GM18909 (cell line): ENCODE measurements around the gene ASCC1.

ENCODE experiments used
- ATAC-seq: cut with Tn5 transposase; IDR thresholded peaks from one replicate; pipeline ENCODE4 v1.9.1; 2021; ENCODE audit warnings: mild to moderate bottlenecking; ENCODE audit not compliant: unreplicated experiment, poor library complexity

The ASCC1 gene, protein sequence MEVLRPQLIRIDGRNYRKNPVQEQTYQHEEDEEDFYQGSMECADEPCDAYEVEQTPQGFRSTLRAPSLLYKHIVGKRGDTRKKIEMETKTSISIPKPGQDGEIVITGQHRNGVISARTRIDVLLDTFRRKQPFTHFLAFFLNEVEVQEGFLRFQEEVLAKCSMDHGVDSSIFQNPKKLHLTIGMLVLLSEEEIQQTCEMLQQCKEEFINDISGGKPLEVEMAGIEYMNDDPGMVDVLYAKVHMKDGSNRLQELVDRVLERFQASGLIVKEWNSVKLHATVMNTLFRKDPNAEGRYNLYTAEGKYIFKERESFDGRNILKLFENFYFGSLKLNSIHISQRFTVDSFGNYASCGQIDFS

DNA sequence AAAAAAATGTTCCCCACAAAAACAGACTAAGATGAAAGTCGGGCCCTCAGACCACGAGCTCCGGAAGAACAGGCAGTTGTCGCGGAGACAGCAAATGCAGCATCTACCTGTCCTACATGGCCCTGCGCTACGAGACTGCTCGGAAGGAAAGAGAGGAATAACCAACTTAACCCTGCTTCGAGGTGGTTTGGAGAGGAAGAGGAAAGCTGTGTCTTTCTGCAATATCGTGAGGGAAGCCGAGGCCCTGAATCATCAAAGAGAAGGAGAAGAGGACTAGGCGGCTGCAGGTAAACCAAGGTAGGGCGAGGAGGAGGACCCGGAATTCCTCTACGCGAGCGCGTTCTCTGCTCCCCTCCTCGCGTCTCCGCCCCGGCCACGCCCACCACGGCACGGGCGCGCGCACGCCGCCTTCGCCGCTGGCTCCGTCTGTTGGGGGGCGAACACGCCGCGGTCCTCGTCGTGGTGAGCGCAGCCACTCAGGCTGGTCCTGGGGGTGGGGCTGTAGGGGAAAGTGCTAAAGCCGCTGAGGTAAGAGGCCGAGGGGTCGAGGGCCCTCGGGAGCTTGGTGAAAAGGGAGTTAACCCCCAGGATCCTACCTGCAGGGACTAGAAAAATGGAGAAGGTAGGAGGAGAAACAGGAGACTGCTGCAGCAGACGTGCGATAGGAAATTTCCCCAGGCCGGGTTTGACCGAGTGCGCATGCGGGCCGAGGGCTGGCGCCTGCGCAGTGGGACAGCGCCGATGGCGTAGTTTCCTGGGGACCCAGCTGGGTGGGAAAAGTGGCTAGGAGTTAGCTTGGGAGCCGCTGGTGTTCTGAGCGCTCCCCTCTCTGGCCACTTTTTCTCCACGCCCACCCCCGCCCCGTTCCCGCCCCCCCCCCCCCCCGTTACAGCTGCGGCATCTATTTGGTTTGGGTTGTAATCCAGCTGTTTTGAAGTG lies at the start of gene ASCC1, which contains the start of gene ANAPC16:
TSS of gene ASCC1 (minus strand) at position 666 of the 939 bp plus-strand sequence. CDS start 2,978 bp downstream, outside the sequence.
TSS of gene ANAPC16 (plus strand) at position 402 of the 939 bp plus-strand sequence. CDS start 7,903 bp downstream, outside the sequence.
- peak; percentile 81 for ATAC-seq

DNA sequence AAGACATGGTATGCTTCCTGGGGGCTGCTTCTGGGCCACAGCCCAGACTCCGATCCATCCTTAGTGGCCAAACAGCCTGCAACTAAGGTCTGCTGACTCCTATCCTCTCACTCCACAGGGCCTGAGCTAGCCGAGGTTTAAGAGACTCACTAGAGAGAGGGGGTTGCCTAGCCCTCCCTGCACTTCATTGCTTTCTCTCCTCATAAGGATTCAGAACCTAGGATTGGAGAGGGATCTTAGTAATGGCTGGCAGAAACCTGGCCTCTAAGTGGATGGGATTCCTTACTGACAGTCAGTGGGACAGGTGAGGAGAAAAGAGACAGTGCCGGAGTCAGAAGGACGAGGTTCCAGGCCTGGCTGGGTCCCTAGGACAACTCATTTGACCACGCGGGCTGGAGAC lies 49.4 kb upstream of the ASCC1 start:
- ATAC-seq: no peak

DNA sequence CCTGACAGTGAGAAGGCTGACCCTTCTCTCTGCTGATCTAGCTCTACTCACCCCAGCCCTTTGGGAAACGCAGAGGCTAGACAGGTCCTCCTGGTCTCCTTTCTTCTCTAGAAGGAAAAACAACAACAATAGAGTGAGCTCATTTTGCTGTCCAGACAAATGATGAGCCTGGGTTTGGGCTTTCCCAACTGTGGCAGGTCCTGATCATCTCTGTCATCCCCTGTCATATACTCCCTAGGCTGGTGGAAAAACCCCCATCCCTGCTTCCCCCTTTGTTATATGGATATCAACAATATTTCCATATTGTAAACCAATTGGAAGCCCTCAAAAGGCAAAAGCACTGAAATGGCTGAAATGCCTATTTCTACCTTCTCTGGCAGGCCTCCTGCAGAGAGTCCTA lies 48.5 kb upstream of the ASCC1 start:
- ATAC-seq: no peak

DNA sequence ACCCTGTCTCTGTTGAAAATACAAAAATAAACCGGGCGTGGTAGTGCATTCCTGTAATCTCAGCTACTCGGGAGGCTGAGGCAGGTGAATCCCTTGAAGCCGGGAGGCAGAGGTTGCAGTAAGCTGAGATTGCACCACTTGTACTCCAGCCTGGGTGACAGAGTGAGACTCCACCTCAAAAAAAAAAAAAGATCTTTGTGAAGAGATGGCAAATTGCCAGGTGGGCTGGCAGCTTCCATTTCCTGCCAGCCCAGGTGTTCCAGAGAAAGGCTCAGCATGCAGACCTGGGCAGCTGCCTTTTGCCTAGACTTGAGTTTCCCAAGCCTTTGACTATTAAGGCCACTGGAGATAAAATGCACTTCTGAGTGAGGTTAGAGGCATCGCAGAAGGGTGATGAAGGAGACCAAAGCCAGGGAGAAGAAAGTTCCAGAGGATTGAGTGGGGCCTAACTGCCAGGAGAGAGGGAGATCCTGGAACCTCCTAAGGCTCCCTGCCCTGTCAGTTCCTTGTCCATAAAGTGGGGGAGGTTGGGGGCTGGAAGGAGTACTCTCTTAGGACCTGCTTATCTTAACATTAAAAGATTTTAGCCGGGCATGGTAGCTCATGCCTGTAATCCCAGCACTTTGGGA lies 47.7 kb upstream of the ASCC1 start:
- ATAC-seq: no peak

DNA sequence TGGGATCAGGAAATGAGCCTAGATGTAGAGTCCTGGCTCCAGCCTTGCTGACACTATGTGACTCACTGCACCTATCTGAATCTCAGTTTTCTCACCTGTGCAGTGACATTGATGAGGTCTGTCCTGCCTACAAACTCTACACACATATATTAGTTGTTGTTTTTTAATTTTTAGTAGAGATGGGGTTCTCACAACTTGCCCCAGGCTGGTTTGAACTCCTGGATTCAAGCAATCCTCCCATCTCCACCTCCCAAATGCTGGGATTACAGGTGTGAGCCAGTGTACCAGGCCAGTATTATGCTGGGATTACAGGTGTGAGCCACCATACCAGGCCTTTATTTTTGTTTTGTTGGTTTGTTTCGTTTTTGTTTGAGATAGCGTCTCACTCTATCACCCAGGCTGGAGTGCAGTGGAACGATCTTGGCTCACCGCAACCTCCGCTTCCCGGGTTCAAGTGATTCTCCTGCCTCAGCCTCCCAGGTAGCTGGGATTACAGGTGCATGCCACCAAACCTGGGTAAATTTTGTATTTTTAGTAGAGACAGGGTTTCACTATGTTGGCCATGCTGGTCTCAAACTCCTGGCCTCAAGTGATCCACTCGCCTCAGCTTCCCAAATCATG lies 45.8 kb upstream of the ASCC1 start:
- peak; percentile 11 for ATAC-seq

DNA sequence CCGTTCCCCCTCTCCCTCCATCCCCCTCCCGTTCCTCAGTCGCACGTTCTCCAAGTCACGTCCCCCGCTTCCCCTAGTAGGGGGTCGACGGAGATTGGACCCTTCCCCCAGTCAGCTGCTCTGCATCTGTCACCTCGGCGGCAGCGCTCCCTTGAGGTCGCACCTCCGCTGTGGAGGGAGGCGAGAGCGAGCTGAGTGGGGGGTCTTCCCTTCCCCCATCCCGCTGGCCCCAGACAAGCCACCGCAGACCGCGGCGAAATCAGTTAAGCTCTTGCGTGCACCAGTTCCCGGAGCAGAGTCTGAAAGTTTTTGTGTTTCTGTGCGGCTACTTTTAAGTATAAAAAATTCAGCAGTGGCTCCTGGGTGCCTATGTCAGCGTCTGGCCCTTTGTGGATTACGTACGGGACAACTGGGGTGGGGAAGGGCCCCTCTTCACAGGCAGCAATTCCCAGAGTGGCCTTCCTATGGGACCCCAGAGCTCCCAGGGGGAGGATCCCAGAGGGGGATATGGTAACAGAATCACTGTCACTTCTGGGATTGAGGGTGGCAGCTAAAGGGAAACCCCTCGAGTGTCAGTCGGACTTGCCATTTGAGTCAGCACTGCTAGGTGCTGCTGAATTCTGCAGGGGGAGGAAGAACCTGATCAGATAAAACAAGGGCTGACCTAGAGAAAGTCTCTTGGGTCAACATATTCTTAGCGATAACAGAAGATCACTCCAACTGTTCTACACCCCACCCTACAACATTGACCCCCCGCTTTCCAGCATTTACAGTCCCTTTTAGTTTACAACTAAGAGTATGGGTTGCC lies 45.1 kb upstream of the ASCC1 start:
- ATAC-seq: peak; percentile 52

DNA sequence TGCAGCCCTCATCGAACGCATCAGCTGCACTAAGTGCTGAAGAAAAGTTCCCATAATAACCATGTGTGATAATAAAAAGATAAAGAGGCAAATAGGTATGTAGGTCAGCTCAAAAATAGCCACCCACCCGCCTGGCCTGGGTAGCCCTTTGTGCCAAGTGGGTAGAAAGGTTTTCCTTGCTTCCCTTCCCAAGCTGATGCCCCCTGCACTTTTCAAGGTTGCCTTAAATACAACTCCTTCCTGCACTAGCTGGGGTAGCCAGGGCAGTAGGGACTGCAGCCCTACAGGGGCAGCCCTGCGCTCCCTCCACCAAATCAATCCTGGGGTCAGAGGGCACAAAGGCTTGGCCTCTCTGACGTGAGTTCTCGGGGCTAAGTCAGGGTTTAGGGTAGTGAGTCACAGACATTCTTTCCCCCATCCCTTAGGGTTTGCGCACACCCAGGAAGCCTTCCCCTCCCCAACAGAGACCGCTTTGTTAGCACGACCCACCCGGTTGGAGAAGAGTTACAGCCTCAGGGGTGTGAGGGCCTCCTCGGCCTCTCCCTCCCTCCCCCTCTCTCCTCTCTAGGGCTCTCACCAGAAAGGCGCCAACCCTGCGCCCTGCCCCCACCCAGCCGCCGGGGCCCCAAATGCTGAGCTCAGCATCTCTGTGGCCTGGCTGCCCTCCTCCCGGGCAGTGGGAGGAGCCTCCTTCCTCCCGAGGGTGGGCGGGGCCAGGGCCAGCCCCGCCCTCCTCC lies 44.3 kb upstream of the ASCC1 start:
- ATAC-seq: peak; percentile 72

DNA sequence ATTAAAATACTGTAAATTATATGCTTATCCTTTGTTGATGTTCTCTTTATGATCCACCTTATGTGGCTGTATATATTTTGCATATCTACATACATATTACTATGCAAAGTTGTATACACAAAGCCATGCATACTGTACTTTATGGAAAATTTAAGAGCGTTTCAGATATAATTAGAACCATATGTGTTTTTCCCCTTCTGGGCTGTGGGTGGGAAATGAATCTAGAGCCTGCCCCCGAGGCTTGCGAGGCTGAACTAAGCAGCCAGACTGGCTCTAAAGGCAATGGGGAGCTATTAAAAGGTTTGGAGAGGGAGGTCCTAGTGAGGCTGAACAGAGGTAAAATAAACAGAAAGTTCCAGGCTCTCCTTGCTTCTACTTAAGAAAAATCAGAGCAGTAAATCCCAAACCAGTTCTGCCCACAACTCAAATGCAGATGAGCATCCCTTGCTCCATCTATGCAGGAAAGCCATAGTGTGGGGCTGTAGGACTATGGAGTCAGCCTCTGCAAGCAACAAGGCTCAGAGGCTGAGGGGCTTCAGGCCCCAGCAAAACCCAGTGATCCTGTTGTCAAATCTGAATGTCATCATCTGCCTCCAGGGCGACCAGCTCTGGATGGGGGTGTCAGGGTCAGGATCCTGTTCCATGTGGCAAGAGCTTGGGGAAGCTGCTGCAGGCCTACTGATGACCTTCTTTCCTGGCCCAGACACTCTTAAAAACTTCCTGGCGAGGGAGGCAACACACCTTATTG lies 43.6 kb upstream of the ASCC1 start:
- no peak for ATAC-seq

DNA sequence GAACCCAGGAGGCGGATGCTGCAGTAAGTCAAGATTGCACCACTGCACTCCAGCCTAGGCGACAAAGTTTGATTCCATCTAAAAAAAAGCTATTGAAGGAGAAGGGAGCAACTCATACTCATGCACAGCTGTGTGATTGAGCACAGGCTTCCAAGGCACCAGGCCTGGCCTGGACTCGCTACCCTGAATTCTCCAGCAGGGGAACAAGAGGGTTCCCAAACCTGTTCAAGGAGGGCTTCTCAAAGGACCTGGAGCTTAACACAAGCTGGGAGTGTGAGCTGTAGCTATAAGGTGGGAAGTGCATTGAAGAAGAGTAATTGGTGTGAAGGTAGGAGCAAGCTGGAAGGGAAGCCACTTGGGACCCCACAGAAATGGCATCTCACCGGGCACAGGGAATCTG lies 42.5 kb upstream of the ASCC1 start:
- ATAC-seq: no peak

DNA sequence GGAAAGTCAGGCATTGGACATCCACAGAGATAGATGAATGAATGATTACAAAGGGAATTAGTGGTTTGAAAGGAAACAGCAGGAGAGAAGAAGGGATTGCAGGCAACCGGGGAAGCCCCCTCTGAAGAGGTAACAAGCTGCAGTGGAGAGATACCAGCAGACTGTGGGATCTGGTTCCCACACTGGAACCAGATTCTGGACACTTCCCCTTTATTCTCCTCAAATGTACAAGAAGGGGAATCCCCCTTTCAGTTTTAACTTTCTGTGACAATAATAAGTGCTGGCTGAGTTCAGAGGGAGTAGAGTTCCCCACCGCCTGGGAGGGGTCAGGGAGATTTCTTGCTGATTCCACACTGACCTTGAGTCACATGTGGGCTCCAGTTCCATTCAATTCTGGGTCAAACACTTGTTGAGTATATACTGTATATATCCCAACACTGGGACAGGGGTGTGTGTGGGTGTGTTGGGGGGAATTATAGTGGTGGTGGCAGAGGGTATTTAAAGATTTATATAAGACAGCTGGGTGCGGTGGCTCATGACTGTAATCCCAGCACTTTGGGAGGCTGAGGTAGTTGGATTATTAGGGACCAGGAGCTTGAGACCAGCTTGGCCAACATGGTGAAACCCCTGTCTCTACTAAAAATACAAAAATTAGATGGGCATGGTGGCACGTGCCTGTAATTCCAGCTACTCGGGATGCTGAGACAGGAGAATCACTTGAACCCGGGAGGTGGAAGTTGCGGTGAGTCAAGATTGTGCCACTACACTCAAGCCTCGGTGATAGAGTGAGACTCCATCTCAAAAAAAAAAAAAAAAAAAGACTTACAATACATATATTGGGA lies 41.2 kb upstream of the ASCC1 start:
- no peak for ATAC-seq

DNA sequence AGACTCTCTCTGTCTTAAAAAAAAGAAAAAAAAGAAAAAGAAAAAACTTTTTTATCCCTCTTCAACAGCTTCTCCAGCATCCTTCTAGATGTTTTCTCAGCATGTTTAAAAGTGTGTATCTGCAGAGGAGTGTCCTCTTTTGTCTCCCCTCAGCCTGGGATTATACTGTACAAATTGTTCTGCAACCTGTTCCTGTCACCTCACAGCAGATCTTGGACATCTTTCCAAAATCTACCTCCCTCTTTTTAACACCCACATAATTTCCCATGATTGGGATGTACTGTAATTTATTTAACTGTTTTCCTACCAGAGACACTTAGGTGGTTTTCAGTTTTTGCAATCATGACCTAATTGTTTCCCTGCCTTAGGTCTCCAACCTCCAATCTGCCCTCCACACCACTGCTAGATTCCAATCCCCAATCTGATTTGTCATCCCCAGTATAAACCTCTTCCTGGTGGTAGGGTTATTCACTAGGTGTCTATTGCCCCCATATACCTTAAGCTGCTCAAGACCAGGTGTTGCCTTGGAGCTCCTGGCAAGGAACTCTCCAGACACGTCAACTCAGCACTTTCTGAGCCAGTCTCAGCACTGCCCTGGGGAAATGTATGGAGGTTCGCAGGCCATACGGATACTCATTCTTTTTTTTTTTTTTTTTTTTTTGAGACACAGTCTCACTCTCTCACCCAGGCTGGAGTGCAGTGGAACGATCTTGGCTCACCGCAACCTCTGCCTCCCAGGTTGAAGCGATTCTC lies 40.1 kb upstream of the ASCC1 start:
- no peak for ATAC-seq

DNA sequence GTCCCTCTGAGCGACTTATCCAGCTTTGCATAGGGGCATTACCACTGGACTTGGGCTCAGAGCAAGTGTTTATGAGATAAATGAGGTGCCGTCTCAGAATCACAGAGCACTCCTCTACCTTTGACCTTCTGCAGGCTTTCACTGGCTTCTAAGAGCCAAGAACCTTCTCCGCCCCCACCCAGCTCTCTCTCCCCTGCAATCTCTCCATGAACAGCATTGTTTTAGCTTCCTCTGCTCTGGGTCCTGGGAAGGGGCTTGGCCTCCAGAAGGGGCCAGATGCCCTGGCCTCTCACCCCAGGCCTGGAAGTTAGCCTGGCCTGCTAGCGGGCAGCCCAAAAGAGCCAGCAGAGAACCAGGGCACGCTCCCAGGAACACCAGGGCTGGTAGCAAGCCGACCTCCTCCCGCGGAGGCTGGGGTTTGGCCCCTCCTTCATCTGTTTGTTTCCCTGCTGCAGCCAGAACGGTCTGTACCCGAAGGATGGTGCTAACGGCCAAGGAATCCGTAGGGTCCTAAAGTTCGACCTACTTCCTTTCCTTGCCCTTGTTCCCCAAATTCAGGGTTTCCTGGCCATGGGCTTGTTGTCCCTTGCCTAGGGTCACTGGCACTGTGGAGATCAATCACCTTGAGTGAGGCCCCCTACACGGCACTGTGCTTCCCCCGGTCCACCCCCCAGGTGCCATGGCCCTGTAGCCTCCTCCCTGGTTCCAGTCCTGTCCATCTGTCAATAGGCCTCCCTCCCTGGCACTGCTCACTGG lies 38.9 kb upstream of the ASCC1 start:
- ATAC-seq: no peak

DNA sequence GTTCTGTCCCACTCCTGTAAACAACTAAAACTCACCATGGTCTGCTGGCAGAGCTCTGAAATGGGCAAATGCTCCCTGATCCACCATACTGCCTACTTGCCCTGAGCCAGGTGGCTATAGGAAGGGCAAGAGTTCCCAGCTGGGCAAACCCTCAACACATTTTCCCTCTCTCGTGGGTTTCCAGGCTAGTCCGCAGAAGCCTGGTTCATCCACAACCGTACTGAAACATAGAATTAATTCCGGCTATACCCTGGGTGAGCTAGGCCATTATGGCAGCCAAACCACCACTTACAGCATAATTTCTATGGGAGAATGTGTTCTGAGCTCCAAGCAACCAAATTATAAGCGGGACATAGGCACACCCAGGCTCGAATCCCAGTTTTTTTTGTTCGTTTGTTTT lies 37.5 kb upstream of the ASCC1 start:
- no peak for ATAC-seq

DNA sequence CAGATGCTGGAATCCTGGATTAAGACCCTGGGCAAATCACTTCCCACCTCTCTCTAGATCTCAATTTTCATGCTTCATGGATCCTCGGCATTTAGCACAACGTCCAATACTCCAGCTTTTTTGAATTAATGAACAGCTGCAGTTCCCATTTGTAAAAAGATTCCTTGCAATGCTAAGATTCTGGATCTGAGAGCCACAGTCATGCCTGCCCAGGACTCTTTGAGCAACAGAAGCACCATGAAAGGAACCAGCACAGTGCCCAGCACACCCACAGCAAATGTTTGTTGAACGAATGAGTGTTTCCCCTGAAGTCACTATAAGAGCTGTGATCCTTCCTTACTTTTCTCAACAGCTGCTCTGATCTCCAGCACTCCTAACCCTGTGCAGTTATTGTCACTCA lies 36.9 kb upstream of the ASCC1 start:
- ATAC-seq: no peak

DNA sequence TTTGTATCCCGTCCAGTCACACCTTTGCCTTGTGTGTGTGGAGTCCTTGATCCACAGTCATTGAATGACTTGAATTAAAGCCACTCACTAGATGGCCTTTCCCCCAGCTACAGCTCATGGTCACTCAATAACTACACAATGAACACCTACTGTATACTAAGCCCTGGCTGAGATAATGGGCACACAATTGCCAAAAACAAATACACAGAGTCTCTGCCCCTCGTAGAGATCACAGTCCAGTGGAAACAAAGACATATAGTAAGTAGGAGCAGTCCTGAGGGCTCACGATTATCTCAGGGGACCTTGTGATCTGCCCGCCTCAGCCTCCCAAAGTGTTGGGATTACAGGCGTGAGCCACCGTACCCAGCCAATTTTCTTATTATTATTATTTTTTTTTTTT lies 35.6 kb upstream of the ASCC1 start:
- ATAC-seq: no peak

DNA sequence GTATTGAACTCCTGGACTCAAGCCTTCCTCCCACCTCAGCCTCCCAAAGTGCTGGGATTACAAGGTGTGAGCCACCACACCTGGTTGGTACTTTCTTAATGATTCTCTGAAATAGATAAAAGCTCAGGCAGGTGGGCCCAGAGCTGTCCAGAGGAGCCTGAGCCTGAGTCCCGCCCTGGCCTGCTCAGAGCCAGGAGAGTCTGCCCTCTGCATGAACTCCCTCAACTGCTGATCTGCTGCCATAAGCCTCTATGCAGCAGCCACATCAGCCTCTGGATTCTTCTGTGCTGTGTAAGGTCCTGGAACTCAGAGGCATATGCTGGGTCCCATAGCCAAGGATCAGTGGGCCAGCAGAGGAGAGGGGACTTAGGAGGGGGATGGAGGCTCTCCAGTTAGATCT lies 34.6 kb upstream of the ASCC1 start:
- no peak for ATAC-seq
